H1 (cell line): Measurements from ENCODE around the gene TPH2. TPM values are rescaled to one million over a fixed set of nuclear protein-coding genes. Genes with fewer than 3 reads are reported as not detected.
A peak's percentile ranks its signal among the peaks of the same experiment; 100 is the strongest.

Experiments used
- CTCF ChIA-PET: fragments of 300-600 bp; sonication (Branson Sonifier 250); formaldehyde crosslinking; loops from one replicate; lab custom pipeline; 2021; ENCODE audit not compliant: partially characterized antibody; lab: Charles Lee
- POLR2A ChIA-PET: fragments of 300-600 bp; sonication (Branson Sonifier 250); formaldehyde crosslinking; loops from one replicate; lab custom pipeline; 2021; ENCODE audit warnings: inconsistent platforms; ENCODE audit not compliant: partially characterized antibody; lab: Charles Lee
- DNase-seq, 2 experiments: peaks; one replicate each; pipeline versions ENCODE4 v3.0.0 to v3.0.0-alpha.2; 2010 to 2022; ENCODE audit warnings: low spot score in 2 of 2, low read depth in 1 of 2, mixed read lengths in 1 of 2
- FAIRE-seq: peaks from 2 replicates; lab custom pipeline; 2011; peaks lifted over from hg19 to GRCh38; lab: Jason Lieb, UNC
- H2AFZ ChIP-seq: 2 replicates; pipeline ENCODE4 v1.8.1; 2012; ENCODE audit warnings: low read length, inconsistent platforms
- H2AK5ac ChIP-seq: 2 replicates; pipeline ENCODE4 v1.6.1; 2013; ENCODE audit warnings: low read depth, low read length
- H2BK120ac ChIP-seq: replicated peaks from 2 replicates; pipeline ENCODE3; 2013; ENCODE audit warnings: low read depth, low read length, inconsistent platforms
- H2BK12ac ChIP-seq: 2 replicates; pipeline ENCODE4 v1.6.1; 2013; ENCODE audit warnings: low read depth, low read length
- H2BK15ac ChIP-seq: 2 replicates; pipeline ENCODE4 v1.6.1; 2013; ENCODE audit warnings: low read length
- H2BK20ac ChIP-seq: 2 replicates; pipeline ENCODE4 v1.6.1; 2013; ENCODE audit warnings: low read length
- H2BK5ac ChIP-seq: 2 replicates; pipeline ENCODE4 v1.6.1; 2013; ENCODE audit warnings: low read depth, low read length
- H3K14ac ChIP-seq: 2 replicates; pipeline ENCODE4 v1.6.1; 2013; ENCODE audit warnings: inconsistent platforms; ENCODE audit not compliant: insufficient read length
- H3K18ac ChIP-seq: 2 replicates; pipeline ENCODE4 v1.6.1; 2013; ENCODE audit warnings: low read length; ENCODE audit errors: extremely low read depth
- H3K23ac ChIP-seq: 2 replicates; pipeline ENCODE4 v1.6.1; 2013; ENCODE audit warnings: inconsistent platforms; ENCODE audit not compliant: insufficient read length
- H3K23me2 ChIP-seq: 2 replicates; pipeline ENCODE4 v1.6.1; 2013; ENCODE audit warnings: low read depth, low read length
- H3K27ac ChIP-seq: 2 replicates; pipeline ENCODE4 v1.6.1; 2011; ENCODE audit warnings: low read depth, low read length, inconsistent platforms
- H3K27me3 ChIP-seq, 4 experiments: replicated peaks in 1 of 4; 1 replicate in 1 of 4; 2 replicates in 3 of 4; pipeline versions ENCODE4 v1.6.1 to v1.8.1; 2011 to 2013; ENCODE audit warnings: low read length in 3 of 4, mild to moderate bottlenecking in 3 of 4, inconsistent platforms in 2 of 4, mixed read lengths in 2 of 4, moderate library complexity in 1 of 4; ENCODE audit not compliant: control insufficient read depth in 3 of 4, insufficient read depth in 3 of 4; ENCODE audit errors: extremely low read depth in 1 of 4
- H3K36me3 ChIP-seq, 4 experiments: 2 replicates each; pipeline versions ENCODE4 v1.6.1 to v1.8.1; 2011 to 2013; ENCODE audit warnings: mild to moderate bottlenecking in 4 of 4, low read length in 3 of 4, moderate library complexity in 2 of 4, control low read depth in 1 of 4, inconsistent platforms in 1 of 4; ENCODE audit not compliant: insufficient read depth in 4 of 4, control insufficient read depth in 2 of 4
- H3K4ac ChIP-seq: replicated peaks from 2 replicates; pipeline ENCODE3; 2013; ENCODE audit warnings: low read length, low read depth, mixed read lengths, inconsistent platforms; ENCODE audit not compliant: insufficient read length
- H3K4me1 ChIP-seq, 4 experiments: replicated peaks in 1 of 4; 1 replicate in 1 of 4; 2 replicates in 3 of 4; pipeline versions ENCODE4 v1.6.1 to v1.8.1; 2011 to 2013; ENCODE audit warnings: low read length in 3 of 4, inconsistent platforms in 2 of 4, mixed read lengths in 1 of 4; ENCODE audit not compliant: insufficient read depth in 4 of 4, control insufficient read depth in 3 of 4
- H3K4me2 ChIP-seq, 2 experiments: 2 replicates each; pipeline versions ENCODE4 v1.6.1 to v1.8.1; 2011 to 2013; ENCODE audit warnings: low read depth in 2 of 2, low read length in 2 of 2, control low read depth in 1 of 2, inconsistent platforms in 1 of 2, mild to moderate bottlenecking in 1 of 2; ENCODE audit not compliant: insufficient read depth in 1 of 2
- H3K4me3 ChIP-seq, 4 experiments: fragments of 200-600, 300-600 bp in 1 of 4; sonication (generic), shearing (Covaris generic), sonication (Bioruptor Twin) in 1 of 4; 2 replicates each; pipeline versions ENCODE4 v1.5.1 to v1.8.1; 2011 to 2016; ENCODE audit warnings: low read length in 4 of 4, low read depth in 3 of 4, control low read depth in 2 of 4, inconsistent platforms in 2 of 4, mild to moderate bottlenecking in 2 of 4, mixed read lengths in 1 of 4, moderate library complexity in 1 of 4; ENCODE audit not compliant: insufficient read depth in 2 of 4; ENCODE audit errors: extremely low read depth in 1 of 4
- H3K56ac ChIP-seq: replicated peaks from 2 replicates; pipeline ENCODE3; 2013; ENCODE audit warnings: low read depth, mild to moderate bottlenecking, mixed read lengths, low read length, inconsistent platforms; ENCODE audit not compliant: insufficient read length
- H3K79me1 ChIP-seq: 2 replicates; pipeline ENCODE4 v1.6.1; 2013; ENCODE audit warnings: low read depth, low read length, control low read depth
- H3K79me2 ChIP-seq, 2 experiments: 2 replicates each; pipeline versions ENCODE4 v1.6.1 to v1.8.1; 2012 to 2013; ENCODE audit warnings: low read length in 2 of 2, mild to moderate bottlenecking in 2 of 2, inconsistent platforms in 1 of 2; ENCODE audit not compliant: insufficient read depth in 2 of 2, control insufficient read depth in 1 of 2
- H3K9ac ChIP-seq, 4 experiments: replicated peaks in 1 of 4; 1 replicate in 1 of 4; 2 replicates in 3 of 4; pipeline versions ENCODE4 v1.6.1 to v1.8.1; 2011 to 2013; ENCODE audit warnings: low read depth in 3 of 4, low read length in 3 of 4, control low read depth in 2 of 4, mild to moderate bottlenecking in 2 of 4, moderate library complexity in 2 of 4, inconsistent platforms in 1 of 4; ENCODE audit errors: extremely low read depth in 1 of 4
- H3K9me3 ChIP-seq, 2 experiments: 2 replicates each; pipeline versions ENCODE4 v1.6.1 to v1.8.1; 2012 to 2013; ENCODE audit warnings: mild to moderate bottlenecking in 2 of 2, moderate library complexity in 2 of 2, control low read depth in 1 of 2, inconsistent platforms in 1 of 2, low read depth in 1 of 2, low read length in 1 of 2, mixed read lengths in 1 of 2; ENCODE audit not compliant: insufficient read depth in 2 of 2
- H4K20me1 ChIP-seq, 2 experiments: replicated peaks in 1 of 2; 2 replicates each; pipeline versions ENCODE3 to v1.8.1; 2011 to 2013; ENCODE audit warnings: inconsistent platforms in 2 of 2, low read length in 2 of 2, mild to moderate bottlenecking in 1 of 2; ENCODE audit not compliant: insufficient read depth in 2 of 2, control insufficient read depth in 1 of 2
- H4K5ac ChIP-seq: 2 replicates; pipeline ENCODE4 v1.6.1; 2013; ENCODE audit warnings: low read length, low read depth, mixed read lengths, inconsistent platforms; ENCODE audit not compliant: insufficient read length
- H4K8ac ChIP-seq: 2 replicates; pipeline ENCODE4 v1.8.0; 2013; ENCODE audit warnings: mild to moderate bottlenecking, moderate library complexity, low read length, inconsistent platforms; ENCODE audit not compliant: insufficient read depth; ENCODE audit errors: extremely low read depth
- H4K91ac ChIP-seq: replicated peaks from 2 replicates; pipeline ENCODE3; 2013; ENCODE audit warnings: low read length, mixed read lengths, inconsistent platforms; ENCODE audit not compliant: insufficient read length
- BRCA1 ChIP-seq: IDR thresholded peaks from 2 replicates; pipeline ENCODE4 v1.6.1; 2012; ENCODE audit warnings: low read depth, low read length, improper control_type of control experiment
- CHD1 ChIP-seq: IDR thresholded peaks from 2 replicates; pipeline ENCODE4 v1.6.1; 2012; ENCODE audit warnings: low read depth, low read length, improper control_type of control experiment
- HDAC6 ChIP-seq: IDR thresholded peaks from one replicate; pipeline ENCODE4 v1.7.1; 2012; ENCODE audit warnings: low read depth, mild to moderate bottlenecking, inconsistent platforms, low read length, moderate library complexity
- NRF1 ChIP-seq: IDR thresholded peaks from 2 replicates; pipeline ENCODE4 v1.6.1; 2011; ENCODE audit warnings: mild to moderate bottlenecking, low read depth, low read length, improper control_type of control experiment
- RFX5 ChIP-seq: IDR thresholded peaks from 2 replicates; pipeline ENCODE4 v1.6.1; 2011; ENCODE audit warnings: low read depth, low read length, improper control_type of control experiment, borderline replicate concordance
- WGBS, 2 experiments: shearing (Covaris generic) in 1 of 2; methylation state at CpG; one replicate each; pipeline versions ENCODE4 v1.1.6 to v1.1.7; 2013 to 2015; ENCODE audit warnings: low lambda C conversion rate in 2 of 2, mixed read lengths in 2 of 2, inconsistent platforms in 1 of 2, low coverage in 1 of 2, missing lambda C conversion rate in 1 of 2; ENCODE audit not compliant: insufficient replicate concordance in 2 of 2, insufficient coverage in 1 of 2, insufficient read length in 1 of 2; ENCODE audit errors: extremely low coverage in 1 of 2, missing lambda C conversion rate in 1 of 2; 5-methylcytosine and 5-hydroxymethylcytosine counted together
- polyA plus RNA-seq, 7 experiments: library from polyadenylated mRNA; depleted of rRNA in 3 of 7; stranded (reverse) in 5 of 7; unstranded in 2 of 7; fragments of >200 nt in 5 of 7; fragments of 200-250 nt in 2 of 7; gene quantifications; 1 replicate in 5 of 7; 2 replicates in 1 of 7; 4 replicates in 1 of 7; pipeline versions ENCODE4 v1.2.1 to v1.2.3, GENCODE V29; 2011 to 2013; ENCODE audit warnings: missing spikeins in 2 of 7, mixed read lengths in 2 of 7
- total RNA-seq: library from RNA; stranded (reverse); fragmentation: NEBNext Ultra II Directional; extraction: Animal tissue kit (Norgen Biotek cat#: 25700); gene quantifications from 2 replicates; pipeline ENCODE4 v1.2.1, GENCODE V29; 2021
- TF ChIP-seq, protein P1 (sequence below): IDR thresholded peaks from 2 replicates; pipeline ENCODE4 v1.6.1; 2012; ENCODE audit warnings: inconsistent platforms
- TF ChIP-seq, protein P2 (sequence below): IDR thresholded peaks from 2 replicates; pipeline ENCODE4 v1.6.1; 2012; ENCODE audit warnings: inconsistent platforms

The TPH2 gene
- total and polyA plus RNA-seq, 2 of the 8 experiments (the other 6 are each of a cell fraction or from before 2014, with no cell fraction given), result 0.57 to 1.1 TPM

DNA sequence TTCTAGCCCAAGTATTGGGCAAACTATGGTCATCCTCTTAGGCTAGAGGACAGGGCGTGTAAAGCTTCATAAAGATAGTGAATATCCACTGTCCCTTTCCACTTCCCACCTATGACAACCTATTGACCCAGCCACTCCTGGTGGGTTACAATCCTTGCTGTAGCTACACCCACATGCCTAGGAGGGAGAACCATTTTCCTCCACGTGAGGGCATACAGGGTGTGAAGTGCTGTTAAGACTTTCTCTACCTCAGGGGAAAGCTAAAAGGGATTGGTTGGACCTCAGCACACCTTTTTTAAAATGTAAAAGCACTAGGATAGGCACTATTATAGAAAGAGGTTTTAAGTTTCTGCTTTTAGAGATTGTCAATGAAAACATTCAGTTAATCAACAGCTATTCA lies 124.4 kb downstream of the TPH2 start:
- Histone ChIP-seq H3K23ac (no peak overlapping the region), H3K9me3 (no peaks in the 10 kb centered on the region), H4K8ac (no peak overlapping the region), H2AFZ (no peak overlapping the region), H3K4me3 (no peak overlapping the region), H3K79me2 (no peaks in the 10 kb centered on the region), H2BK5ac (no peak overlapping the region), H3K4me1 (no peaks in the 10 kb centered on the region), H3K4ac (no peak overlapping the region), H3K27me3 (peaks cover 0 to 1% (median 0%) of the 10 kb centered on the region in 4 experiments; a peak in 1 of 7 replicates), H3K36me3 (no peaks in the 10 kb centered on the region), H3K23me2 (no peaks in the 10 kb centered on the region), H2BK20ac (no peak overlapping the region), H3K18ac (no peak overlapping the region), H2AK5ac (no peak overlapping the region), H3K14ac (no peak overlapping the region), H2BK15ac (no peak overlapping the region), H2BK12ac (no peak overlapping the region), H3K79me1 (no peaks in the 10 kb centered on the region), H3K56ac (no peak overlapping the region), H3K4me2 (no peak overlapping the region), H4K20me1 (no peaks in the 10 kb centered on the region), H3K27ac (no peak overlapping the region), H4K91ac (no peak overlapping the region), H2BK120ac (no peak overlapping the region), H3K9ac (no peak overlapping the region), H4K5ac (no peak overlapping the region)
- no peak for FAIRE-seq
- POLR2A ChIA-PET, result no interaction called here
- no peak for DNase-seq
- CTCF ChIA-PET, result interaction anchor here (0.6 to 1.1 kb wide), 4 partner anchors 13 to 147 kb away, joined by 3 to 4 read pairs (median 3); no protein-coding TSS in a partner anchor
- 80% methylated on average over 2 of the region's 2 CpGs; no CpG with 5 or more reads in 1 of the 2 experiments for WGBS, 2 experiments
- TF ChIP-seq RFX5 (no peak), NRF1 (no peak), BRCA1 (no peak), HDAC6 (no peak), CHD1 (no peak)
- TF ChIP-seq, protein P1, sequence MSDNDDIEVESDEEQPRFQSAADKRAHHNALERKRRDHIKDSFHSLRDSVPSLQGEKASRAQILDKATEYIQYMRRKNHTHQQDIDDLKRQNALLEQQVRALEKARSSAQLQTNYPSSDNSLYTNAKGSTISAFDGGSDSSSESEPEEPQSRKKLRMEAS, result peak; percentile 58; the same call in 1 of the 2 replicates
- TF ChIP-seq, protein P2, sequence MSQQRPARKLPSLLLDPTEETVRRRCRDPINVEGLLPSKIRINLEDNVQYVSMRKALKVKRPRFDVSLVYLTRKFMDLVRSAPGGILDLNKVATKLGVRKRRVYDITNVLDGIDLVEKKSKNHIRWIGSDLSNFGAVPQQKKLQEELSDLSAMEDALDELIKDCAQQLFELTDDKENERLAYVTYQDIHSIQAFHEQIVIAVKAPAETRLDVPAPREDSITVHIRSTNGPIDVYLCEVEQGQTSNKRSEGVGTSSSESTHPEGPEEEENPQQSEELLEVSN, result peak; percentile 60
